ENCODE results near the gene GPR141.

DNA sequence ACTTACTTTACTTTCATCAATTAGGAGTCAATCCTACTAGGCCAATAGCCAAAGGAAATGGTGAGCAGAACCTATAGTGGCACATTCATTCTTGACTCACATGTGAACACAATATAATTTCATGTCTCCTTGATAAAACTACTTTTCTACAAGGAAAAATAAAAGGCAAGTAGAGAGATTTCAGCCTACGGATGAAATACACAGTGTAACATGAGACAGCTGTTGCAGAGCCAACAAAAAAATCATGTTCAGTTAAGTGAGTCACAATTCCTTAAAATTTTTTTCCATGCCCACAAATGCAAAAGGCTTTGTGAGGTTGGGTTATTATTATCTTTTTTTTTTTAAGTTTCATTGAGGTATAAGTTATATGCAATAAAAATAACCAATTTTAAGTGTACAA lies 54.8 kb downstream of the GPR141 start:
- TF ChIP-seq, protein P1, sequence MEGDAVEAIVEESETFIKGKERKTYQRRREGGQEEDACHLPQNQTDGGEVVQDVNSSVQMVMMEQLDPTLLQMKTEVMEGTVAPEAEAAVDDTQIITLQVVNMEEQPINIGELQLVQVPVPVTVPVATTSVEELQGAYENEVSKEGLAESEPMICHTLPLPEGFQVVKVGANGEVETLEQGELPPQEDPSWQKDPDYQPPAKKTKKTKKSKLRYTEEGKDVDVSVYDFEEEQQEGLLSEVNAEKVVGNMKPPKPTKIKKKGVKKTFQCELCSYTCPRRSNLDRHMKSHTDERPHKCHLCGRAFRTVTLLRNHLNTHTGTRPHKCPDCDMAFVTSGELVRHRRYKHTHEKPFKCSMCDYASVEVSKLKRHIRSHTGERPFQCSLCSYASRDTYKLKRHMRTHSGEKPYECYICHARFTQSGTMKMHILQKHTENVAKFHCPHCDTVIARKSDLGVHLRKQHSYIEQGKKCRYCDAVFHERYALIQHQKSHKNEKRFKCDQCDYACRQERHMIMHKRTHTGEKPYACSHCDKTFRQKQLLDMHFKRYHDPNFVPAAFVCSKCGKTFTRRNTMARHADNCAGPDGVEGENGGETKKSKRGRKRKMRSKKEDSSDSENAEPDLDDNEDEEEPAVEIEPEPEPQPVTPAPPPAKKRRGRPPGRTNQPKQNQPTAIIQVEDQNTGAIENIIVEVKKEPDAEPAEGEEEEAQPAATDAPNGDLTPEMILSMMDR (IDR thresholded peaks at IDR 0.05), result no peak
- TF ChIP-seq EZH2 (IDR thresholded peaks at IDR 0.05; ENCODE audit: borderline replicate concordance, insufficient read depth, low read depth, low read length, poor library complexity, severe bottlenecking), result no peak

Data from B cell (primary cell).